GM19455 (cell line): ENCODE results near the gene PKM.

Experiments
- ATAC-seq: cut with Tn5 transposase; IDR thresholded peaks from one replicate; pipeline ENCODE4 v1.9.1; 2021; ENCODE audit not compliant: unreplicated experiment

The PKM gene

GRCh38 chr15:72161361-72162132, 69.4 kb downstream of the PKM start:
- ATAC-seq = no peak

GRCh38 chr15:72160696-72161245, 70.2 kb downstream of the PKM start:
- no peak for ATAC-seq

- no peak for ATAC-seq
Observed at GRCh38 chr15:72156928-72157327, 74.1 kb downstream of the PKM start.

- no peak for ATAC-seq
Observed at GRCh38 chr15:72155635-72156616, 75.1 kb downstream of the PKM start.

GRCh38 chr15:72155003-72155621, 75.9 kb downstream of the PKM start:
- no peak for ATAC-seq

- no peak for ATAC-seq
Observed at GRCh38 chr15:72154316-72154715, 76.7 kb downstream of the PKM start.

GRCh38 chr15:72153269-72154000, 77.6 kb downstream of the PKM start:
- ATAC-seq = no peak
